Muscle layer of colon (tissue), 2 donors: ENCODE measurements around the gene PABPN1L.

Source experiments
- H3K27ac ChIP-seq: one replicate; pipeline ENCODE4 v1.7.0; 2013; ENCODE audit warnings: low read depth, mild to moderate bottlenecking, low read length, moderate library complexity
- H3K27me3 ChIP-seq, 2 donors: one replicate each; pipeline ENCODE4 v1.7.0; 2013; ENCODE audit warnings: low read length in 2 of 2, mild to moderate bottlenecking in 2 of 2; ENCODE audit not compliant: insufficient read depth in 2 of 2, control insufficient read depth in 1 of 2
- H3K36me3 ChIP-seq: one replicate; pipeline ENCODE4 v1.7.0; 2013; ENCODE audit warnings: mild to moderate bottlenecking, low read length; ENCODE audit not compliant: insufficient read depth
- H3K4me1 ChIP-seq: one replicate; pipeline ENCODE4 v1.7.0; 2013; ENCODE audit warnings: mild to moderate bottlenecking, low read length; ENCODE audit not compliant: insufficient read depth
- H3K4me3 ChIP-seq, 2 donors: one replicate each; pipeline ENCODE4 v1.7.0; 2013; ENCODE audit warnings: low read length in 2 of 2, low read depth in 1 of 2, mild to moderate bottlenecking in 1 of 2, moderate library complexity in 1 of 2
- H3K9ac ChIP-seq: one replicate; pipeline ENCODE4 v1.7.0; 2013; ENCODE audit warnings: low read length
- H3K9me3 ChIP-seq: one replicate; pipeline ENCODE4 v1.7.0; 2013; ENCODE audit warnings: mild to moderate bottlenecking, low read length
- donor health status: abdominal sarcoma.
- donor health status: Adenocarcinoma of cecum.

Gene PABPN1L

GRCh38 chr16:88817785-88818574 is 48.5 kb downstream of the PABPN1L start:
- Histone ChIP-seq H3K27ac (no peak overlapping the region), H3K27me3 (no peaks in the 10 kb centered on the region), H3K9me3 (no peaks in the 10 kb centered on the region), H3K4me1 (no peaks in the 10 kb centered on the region), H3K4me3 (no peak overlapping the region), H3K36me3 (peaks cover 11% of the 10 kb centered on the region), H3K9ac (no peak overlapping the region)

GRCh38 chr16:88816736-88817535 is 49.5 kb downstream of the PABPN1L start:
- Histone ChIP-seq H3K4me1 (no peaks in the 10 kb centered on the region), H3K4me3 (no peak overlapping the region), H3K9me3 (no peaks in the 10 kb centered on the region), H3K9ac (no peak overlapping the region), H3K27me3 (no peaks in the 10 kb centered on the region), H3K27ac (no peak overlapping the region), H3K36me3 (peaks cover under 1% of the 10 kb centered on the region)

- H3K36me3 ChIP-seq, result no peaks in the 10 kb centered on the region
- peaks cover under 1% of the 10 kb centered on the region for H3K4me1 ChIP-seq
- H3K27ac ChIP-seq, result no peak overlapping the region
- no peak overlapping the region for H3K4me3 ChIP-seq
- no peaks in the 10 kb centered on the region for H3K9me3 ChIP-seq
- H3K27me3 ChIP-seq, result no peaks in the 10 kb centered on the region
- H3K9ac ChIP-seq, result no peak overlapping the region
Observed at GRCh38 chr16:88815901-88816589, 50.4 kb downstream of the PABPN1L start.

DNA sequence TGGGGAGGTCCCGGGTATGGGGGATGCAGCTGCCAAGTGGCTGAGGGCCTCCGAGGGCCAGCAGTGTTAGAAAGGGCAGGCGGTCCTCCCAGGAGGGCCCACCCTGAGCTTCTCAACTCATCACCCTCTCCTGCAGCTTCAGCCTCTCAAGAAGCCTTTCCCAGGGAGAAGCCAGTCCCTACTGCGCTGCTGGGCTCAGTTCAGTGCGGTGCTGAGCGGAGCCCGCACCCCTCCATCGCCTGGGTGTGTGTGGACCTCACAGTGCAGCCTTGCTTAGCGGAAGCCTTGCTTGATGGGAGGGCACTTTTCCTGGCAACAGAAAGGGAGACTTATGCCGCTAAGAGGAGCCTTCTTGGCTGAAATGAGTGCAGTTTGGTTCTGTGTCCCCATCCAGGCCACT is 51.2 kb downstream of the PABPN1L start:
- Histone ChIP-seq H3K4me1 (peaks cover 9% of the 10 kb centered on the region), H3K27me3 (no peaks in the 10 kb centered on the region), H3K27ac (no peak overlapping the region), H3K9ac (no peak overlapping the region), H3K4me3 (no peak overlapping the region), H3K36me3 (no peaks in the 10 kb centered on the region), H3K9me3 (no peaks in the 10 kb centered on the region)

DNA sequence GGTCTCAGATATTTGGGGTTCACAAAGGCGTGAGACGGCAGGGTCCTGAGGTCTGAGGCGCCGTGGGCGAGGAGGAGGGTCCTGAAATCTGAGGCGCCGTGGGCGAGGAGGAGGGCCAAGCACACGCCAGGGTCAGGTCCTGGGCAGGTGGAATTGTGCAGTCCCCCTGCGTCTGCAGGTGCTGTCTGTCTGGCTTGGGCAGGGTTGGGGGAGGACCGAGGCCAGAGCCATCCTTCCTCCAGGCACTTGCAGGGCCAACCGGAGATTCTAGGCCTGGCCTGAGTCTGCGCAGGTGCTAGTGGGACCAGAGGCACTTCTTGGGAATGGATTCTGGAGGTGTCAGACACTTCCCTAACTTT is 52.3 kb downstream of the PABPN1L start:
- peaks cover 13% of the 10 kb centered on the region for H3K4me1 ChIP-seq
- H3K4me3 ChIP-seq, result no peak overlapping the region
- H3K36me3 ChIP-seq, result no peaks in the 10 kb centered on the region
- no peaks in the 10 kb centered on the region for H3K27me3 ChIP-seq
- no peaks in the 10 kb centered on the region for H3K9me3 ChIP-seq
- H3K9ac ChIP-seq, result no peak overlapping the region
- H3K27ac ChIP-seq, result no peak overlapping the region
